ENCODE data around the gene SWSAP1.

SWSAP1 gene

GRCh38 chr19:11364296-11364904 is 10.1 kb upstream of the SWSAP1 start:
- no peak for DNase-seq (ENCODE audit: low read depth)
- no peak overlapping the region for H3K4me3 ChIP-seq (ENCODE audit: low read depth, low read length)
- no peak for TF ChIP-seq CTCF (IDR thresholded peaks at IDR 0.05; ENCODE audit: insufficient read depth, low read depth, low read length, missing control alignments)

- TF ChIP-seq CTCF (IDR thresholded peaks at IDR 0.05; ENCODE audit: insufficient read depth, low read depth, low read length, missing control alignments) = no peak
- DNase-seq (ENCODE audit: low read depth) = no peak
- no peak overlapping the region for H3K4me3 ChIP-seq (ENCODE audit: low read depth, low read length)
Measured at GRCh38 chr19:11364935-11365334, 9.5 kb upstream of the SWSAP1 start.

- H3K4me3 ChIP-seq (ENCODE audit: low read depth, low read length) = no peak overlapping the region
- DNase-seq (ENCODE audit: low read depth) = no peak
- TF ChIP-seq CTCF (IDR thresholded peaks at IDR 0.05; ENCODE audit: insufficient read depth, low read depth, low read length, missing control alignments) = no peak
Measured at GRCh38 chr19:11365557-11366117, 8.8 kb upstream of the SWSAP1 start.

- no peak overlapping the region for H3K4me3 ChIP-seq (ENCODE audit: low read depth, low read length)
- no peak for DNase-seq (ENCODE audit: low read depth)
- TF ChIP-seq CTCF (IDR thresholded peaks at IDR 0.05; ENCODE audit: insufficient read depth, low read depth, low read length, missing control alignments) = no peak
Measured at GRCh38 chr19:11367528-11367927, 6.9 kb upstream of the SWSAP1 start.

GRCh38 chr19:11370744-11371143 is 3.7 kb upstream of the SWSAP1 start:
- no peak for DNase-seq (ENCODE audit: low read depth)
- no peak overlapping the region for H3K4me3 ChIP-seq (ENCODE audit: low read depth, low read length)
- no peak for TF ChIP-seq CTCF (IDR thresholded peaks at IDR 0.05; ENCODE audit: insufficient read depth, low read depth, low read length, missing control alignments)

- peak overlapping the region; percentile 81; the same call in 1 of the 2 replicates for H3K4me3 ChIP-seq (ENCODE audit: low read depth, low read length)
- DNase-seq (ENCODE audit: low read depth) = peak; percentile 28
- no peak for TF ChIP-seq CTCF (IDR thresholded peaks at IDR 0.05; ENCODE audit: insufficient read depth, low read depth, low read length, missing control alignments)
Measured at GRCh38 chr19:11373166-11373884, 1.1 kb upstream of the SWSAP1 start.
